Islet of Langerhans (tissue), 1 donor: Measurements from ENCODE around the gene EMB.
"Not testable (repeated sequence)": the region's sequence is repeated elsewhere in the genome, so short reads cannot be mapped to it uniquely, and the experiment has no call there.

ENCODE experiments used
- FAIRE-seq: peaks from one replicate; lab custom pipeline; 2011; peaks lifted over from hg19 to GRCh38; lab: Jason Lieb, UNC

EMB gene

DNA sequence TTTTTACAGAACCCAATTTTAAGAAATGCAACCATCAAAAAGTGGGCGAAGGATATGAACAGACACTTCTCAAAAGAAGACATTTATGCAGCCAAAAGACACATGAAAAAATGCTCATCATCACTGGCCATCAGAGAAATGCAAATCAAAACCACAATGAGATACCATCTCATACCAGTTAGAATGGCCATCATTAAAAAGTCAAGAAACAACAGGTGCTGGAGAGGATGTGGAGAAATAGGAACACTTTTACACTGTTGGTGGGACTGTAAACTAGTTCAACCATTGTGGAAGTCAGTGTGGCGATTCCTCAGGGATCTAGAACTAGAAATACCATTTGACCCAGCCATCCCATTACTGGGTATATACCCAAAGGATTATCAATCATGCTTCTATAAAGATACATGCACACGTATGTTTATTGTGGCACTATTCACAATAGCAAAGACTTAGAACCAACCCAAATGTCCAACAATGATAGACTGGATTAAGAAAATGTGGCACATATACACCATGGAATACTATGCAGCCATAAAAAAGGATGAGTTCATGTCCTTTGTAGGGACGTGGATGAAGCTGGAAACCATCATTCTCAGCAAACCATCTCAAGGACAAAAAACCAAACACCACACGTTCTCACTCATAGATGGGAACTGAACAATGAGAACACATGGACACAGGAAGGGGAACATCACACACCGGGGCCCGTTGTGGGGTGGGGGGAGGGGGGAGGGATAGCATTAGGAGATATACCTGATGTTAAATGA, 19.7 kb downstream of the EMB start:
- not testable (repeated sequence) for FAIRE-seq

GRCh38 chr5:50420343-50420935, 20.6 kb downstream of the EMB start:
- no peak for FAIRE-seq

GRCh38 chr5:50419656-50420055, 21.4 kb downstream of the EMB start:
- FAIRE-seq: not testable (repeated sequence)

DNA sequence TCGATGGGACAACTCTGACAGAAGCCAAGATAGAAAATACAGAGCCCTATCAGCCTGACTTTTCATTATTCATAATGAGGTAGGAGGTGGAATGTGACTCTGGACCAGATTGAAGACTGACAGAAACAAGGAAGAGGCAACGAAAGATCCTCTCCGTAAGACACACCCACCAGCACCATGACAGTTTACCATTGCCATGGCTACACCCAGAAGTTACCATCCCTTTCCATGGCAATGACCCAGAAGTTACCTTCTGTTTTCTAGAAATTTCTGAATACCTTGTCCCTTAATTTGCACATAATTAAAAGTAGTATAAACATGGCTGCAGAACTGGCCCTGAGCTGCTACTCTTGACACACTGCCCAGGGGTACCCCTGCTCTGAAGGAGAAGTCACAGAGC, 24.5 kb downstream of the EMB start:
- FAIRE-seq: not testable (repeated sequence)

DNA sequence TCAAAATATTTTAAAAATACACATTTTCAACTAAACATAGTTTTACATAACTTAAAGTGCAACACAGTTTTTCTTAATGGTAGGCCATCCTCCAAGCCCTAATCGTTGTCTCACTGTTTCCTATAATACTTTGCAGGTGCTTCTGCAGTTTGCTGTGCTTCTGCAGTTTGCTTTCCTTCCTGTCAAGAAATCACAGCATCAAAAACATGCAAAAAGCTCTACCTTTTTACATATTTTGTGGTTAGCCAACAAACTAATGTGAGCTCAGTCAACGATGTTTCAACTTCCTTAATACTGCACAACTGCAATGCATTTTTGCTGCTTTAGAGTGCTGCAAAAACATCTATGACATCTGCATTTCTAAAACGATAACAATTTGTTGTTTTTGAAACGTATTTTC, 25.2 kb downstream of the EMB start:
- FAIRE-seq: no peak

DNA sequence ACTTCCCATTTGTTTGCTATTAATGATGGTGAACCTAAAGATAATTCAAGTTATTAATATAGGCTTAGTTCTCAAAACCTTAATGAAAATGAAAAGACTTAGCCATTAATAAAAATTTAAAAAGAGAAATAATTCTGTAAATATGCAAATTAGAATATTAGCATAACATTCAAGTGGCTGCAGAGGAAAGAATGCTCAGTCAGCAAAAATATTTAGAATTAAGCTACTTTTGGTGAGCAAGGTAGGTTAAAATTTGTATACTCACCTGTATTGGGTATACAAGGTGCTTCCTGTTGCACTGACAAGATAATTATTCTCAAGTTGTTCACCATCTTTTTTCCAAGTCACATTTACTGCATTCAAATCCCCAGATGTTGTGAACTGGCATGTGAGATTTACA, 30.2 kb downstream of the EMB start:
- not testable (repeated sequence) for FAIRE-seq

DNA sequence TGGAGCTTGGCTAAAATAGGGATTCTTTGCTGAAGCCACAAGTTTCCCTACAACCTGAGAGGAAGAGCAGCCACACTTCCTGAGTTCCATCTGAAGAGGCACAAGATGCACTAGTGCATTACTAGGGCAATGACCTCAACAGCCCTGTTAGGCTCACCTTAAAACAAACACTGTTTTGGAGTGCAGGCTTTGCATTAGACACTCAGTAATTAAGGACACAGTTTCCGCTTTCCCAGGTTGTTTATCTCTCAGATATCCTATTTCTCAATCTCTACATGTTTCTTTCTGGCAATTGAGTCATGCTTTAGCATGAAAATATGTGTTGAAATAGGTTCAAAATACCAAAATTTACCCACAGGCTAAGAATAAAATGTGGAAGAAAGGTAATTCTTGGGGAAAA, 34.2 kb downstream of the EMB start:
- FAIRE-seq: no peak

- FAIRE-seq: no peak
Measured at GRCh38 chr5:50401336-50401735, 39.8 kb downstream of the EMB start.

DNA sequence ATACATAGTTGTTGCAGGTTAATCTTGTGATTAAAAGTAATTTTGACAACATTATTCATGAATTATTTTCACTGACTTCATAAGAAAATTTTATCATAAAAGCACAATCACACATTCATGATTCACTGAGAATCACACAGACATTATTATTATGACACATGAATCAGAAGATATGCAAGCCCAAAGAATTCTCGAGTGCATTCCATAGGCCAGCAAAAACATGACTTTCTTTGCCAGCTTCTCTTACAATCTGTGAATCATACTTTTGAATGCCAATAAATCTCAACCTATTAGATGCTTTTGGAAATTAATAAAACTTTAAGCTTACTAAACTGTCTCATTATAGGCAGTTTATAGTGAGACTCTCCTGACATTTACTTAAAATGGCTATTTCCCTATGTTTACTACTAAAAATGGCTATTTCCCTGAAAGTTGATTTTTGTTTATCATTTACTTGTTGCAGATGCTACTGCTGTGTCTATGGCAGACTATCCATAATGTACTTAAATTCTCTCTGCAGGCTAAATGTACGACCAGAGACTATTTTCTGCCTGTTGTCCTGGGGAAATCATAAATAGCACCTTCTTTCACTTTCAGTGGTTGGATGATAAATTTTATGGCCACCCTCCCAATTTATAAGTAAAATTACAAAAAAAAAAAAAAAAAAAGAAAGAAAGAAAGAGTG, 47.0 kb downstream of the EMB start:
- not testable (repeated sequence) for FAIRE-seq

GRCh38 chr5:50392289-50392688, 48.8 kb downstream of the EMB start:
- FAIRE-seq: not testable (repeated sequence)

DNA sequence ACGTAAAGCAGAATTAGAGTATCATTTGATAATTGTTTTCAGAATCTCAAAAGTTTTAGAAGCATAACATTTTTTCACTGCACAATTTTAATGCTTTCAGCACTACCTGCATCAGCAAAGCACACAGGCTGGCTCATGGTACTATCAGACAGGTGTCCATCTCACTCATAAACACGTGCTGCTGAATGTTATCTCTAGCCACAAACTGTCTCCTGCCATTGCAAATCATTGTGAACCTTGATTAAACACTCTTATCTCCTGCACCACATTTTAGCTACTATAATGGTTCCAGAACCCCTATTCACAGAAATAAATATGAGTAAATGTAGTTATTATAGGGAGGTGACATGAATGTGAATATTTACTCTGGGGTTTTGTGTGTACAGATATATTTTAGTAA, 56.7 kb downstream of the EMB start:
- not testable (repeated sequence) for FAIRE-seq

DNA sequence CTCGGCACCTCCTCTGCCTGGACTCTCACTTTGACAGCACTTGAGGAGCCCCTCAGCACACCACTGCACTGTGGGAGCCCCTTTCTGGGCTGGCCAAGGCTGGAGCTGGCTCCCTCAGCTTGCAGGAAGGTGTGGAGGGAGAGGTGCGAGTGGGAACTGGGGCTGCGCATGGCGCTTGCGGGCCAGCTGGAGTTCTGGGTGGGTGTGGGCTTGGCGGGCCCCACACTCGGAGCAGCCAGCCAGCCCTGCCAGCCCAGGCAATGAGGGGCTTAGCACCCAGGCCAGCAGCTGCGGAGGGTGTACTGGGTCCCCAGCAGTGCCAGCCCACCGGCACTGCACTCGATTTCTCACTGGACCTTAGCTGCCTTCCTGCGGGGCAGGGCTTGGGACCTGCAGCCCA, 64.4 kb downstream of the EMB start:
- FAIRE-seq: not testable (repeated sequence)

GRCh38 chr5:50369287-50370033, 71.6 kb downstream of the EMB start:
- FAIRE-seq: not testable (repeated sequence)

- no peak for FAIRE-seq
Measured at GRCh38 chr5:50365426-50366251, 75.4 kb downstream of the EMB start.

DNA sequence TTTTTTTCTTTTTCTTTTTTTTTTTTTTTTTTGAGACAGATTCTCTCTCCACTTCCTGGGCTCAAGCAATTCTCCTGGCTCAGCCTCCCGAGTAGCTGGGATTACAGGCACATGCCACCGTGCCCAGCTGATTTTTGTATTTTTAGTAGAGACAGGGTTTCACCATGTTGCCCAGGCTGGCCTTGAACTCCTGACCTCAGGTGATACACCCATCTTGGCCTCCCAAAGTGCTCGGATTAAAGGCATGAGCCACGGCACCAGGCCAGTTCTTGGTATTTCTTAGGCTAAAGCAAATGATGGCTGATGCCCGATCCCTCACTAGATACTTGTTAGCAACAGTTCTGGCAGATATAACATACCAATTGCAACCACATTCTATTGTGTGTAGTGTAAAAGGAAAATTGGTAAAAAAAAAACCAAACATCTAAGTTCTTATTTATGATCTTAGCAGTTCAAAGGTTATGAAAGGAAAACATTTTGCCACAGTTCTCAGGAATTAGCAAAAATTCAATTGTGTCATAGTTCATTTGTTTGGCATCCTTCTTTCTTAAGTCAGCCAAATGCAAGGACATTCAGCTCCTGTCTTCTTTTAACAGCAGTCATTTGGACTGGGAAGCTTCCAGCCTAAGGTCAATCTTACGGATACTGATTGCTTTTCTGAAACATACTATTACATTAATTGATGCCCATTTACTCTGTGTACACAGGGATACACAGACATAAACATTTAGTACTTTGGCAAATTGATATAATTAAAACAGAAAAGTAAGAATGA, 76.4 kb downstream of the EMB start:
- FAIRE-seq: not testable (repeated sequence)

DNA sequence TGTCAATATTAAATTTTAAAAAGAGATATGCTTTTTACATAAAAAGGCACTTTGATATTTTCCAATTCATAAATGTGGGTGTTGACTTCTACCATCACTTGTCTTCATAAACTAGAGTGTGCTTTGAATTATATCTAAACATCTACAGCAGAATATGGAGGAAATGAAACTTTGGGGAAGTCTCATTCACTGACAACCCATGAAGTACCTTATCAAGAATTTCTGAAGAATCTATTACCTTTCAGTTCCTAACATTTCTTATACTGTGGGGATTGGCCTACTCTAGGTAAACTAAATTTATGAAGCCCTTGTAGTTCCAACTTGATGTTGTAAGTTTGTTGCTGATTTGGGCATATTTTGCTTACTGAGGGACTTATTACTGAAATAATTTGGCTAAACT, 81.9 kb downstream of the EMB start:
- FAIRE-seq: no peak

GRCh38 chr5:50352382-50352781, 88.7 kb downstream of the EMB start:
- no peak for FAIRE-seq
